ENCODE data around the gene ZNF628.

DNA sequence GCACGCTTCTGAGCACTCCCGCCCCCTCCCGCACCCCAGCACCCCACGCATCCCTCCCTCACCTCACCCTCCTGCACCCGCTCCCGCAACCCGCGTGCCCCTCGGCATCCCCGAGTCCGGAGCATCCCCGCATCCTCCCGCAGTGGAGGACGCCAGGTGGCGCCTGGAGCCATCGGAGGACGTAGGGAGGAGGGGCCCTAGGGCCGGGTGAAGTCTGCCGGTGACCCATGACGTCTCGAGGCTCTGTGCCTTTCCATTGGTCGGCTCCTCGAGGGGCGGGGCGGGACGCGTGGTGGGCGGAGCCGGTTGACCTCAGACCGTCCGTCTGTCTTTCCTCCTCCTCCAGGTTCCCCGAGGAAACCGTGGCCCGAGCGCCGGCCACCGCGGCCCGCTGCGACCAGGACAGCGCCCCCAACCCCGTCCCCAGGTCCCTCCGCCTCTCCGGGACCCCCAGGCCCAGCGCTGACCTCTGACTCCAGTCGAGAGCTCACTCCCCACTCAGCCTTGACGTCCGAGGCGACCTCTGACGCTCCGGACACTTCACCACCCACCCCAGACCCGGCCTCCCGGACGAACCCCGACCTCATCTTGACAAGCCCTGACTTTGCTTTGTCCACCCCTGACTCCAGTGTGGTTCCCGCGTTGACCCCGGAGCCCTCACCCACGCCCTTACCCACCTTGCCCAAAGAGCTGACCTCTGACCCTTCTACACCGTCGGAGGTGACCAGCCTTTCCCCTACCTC lies 40.6 kb downstream of the ZNF628 start:
- TF ChIP-seq, protein P1, sequence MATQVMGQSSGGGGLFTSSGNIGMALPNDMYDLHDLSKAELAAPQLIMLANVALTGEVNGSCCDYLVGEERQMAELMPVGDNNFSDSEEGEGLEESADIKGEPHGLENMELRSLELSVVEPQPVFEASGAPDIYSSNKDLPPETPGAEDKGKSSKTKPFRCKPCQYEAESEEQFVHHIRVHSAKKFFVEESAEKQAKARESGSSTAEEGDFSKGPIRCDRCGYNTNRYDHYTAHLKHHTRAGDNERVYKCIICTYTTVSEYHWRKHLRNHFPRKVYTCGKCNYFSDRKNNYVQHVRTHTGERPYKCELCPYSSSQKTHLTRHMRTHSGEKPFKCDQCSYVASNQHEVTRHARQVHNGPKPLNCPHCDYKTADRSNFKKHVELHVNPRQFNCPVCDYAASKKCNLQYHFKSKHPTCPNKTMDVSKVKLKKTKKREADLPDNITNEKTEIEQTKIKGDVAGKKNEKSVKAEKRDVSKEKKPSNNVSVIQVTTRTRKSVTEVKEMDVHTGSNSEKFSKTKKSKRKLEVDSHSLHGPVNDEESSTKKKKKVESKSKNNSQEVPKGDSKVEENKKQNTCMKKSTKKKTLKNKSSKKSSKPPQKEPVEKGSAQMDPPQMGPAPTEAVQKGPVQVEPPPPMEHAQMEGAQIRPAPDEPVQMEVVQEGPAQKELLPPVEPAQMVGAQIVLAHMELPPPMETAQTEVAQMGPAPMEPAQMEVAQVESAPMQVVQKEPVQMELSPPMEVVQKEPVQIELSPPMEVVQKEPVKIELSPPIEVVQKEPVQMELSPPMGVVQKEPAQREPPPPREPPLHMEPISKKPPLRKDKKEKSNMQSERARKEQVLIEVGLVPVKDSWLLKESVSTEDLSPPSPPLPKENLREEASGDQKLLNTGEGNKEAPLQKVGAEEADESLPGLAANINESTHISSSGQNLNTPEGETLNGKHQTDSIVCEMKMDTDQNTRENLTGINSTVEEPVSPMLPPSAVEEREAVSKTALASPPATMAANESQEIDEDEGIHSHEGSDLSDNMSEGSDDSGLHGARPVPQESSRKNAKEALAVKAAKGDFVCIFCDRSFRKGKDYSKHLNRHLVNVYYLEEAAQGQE (IDR thresholded peaks at IDR 0.05; ENCODE audit: insufficient replicate concordance, low read depth) = no peak
- TF ChIP-seq POLR2AphosphoS5 (IDR thresholded peaks at IDR 0.05; ENCODE audit: low read depth) (no peak), SPI1 (IDR thresholded peaks at IDR 0.05; ENCODE audit: borderline replicate concordance, low read depth) (no peak)
- TF ChIP-seq, protein P2, sequence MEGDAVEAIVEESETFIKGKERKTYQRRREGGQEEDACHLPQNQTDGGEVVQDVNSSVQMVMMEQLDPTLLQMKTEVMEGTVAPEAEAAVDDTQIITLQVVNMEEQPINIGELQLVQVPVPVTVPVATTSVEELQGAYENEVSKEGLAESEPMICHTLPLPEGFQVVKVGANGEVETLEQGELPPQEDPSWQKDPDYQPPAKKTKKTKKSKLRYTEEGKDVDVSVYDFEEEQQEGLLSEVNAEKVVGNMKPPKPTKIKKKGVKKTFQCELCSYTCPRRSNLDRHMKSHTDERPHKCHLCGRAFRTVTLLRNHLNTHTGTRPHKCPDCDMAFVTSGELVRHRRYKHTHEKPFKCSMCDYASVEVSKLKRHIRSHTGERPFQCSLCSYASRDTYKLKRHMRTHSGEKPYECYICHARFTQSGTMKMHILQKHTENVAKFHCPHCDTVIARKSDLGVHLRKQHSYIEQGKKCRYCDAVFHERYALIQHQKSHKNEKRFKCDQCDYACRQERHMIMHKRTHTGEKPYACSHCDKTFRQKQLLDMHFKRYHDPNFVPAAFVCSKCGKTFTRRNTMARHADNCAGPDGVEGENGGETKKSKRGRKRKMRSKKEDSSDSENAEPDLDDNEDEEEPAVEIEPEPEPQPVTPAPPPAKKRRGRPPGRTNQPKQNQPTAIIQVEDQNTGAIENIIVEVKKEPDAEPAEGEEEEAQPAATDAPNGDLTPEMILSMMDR (IDR thresholded peaks at IDR 0.05; ENCODE audit: insufficient read depth, low read length) = peak; percentile 65

Data from HL-60 (cell line).